ENCODE data around the gene KRTAP10-3.

Gene KRTAP10-3

GRCh38 chr21:44525391-44526095 is 33.1 kb downstream of the KRTAP10-3 start:
- no peak for TF ChIP-seq CTCF (IDR thresholded peaks at IDR 0.05; ENCODE audit: low read depth, low read length, missing control alignments)
- H3K4me3 ChIP-seq (ENCODE audit: low read depth, low read length) = no peak overlapping the region
- DNase-seq (ENCODE audit: low read depth) = no peak

DNA sequence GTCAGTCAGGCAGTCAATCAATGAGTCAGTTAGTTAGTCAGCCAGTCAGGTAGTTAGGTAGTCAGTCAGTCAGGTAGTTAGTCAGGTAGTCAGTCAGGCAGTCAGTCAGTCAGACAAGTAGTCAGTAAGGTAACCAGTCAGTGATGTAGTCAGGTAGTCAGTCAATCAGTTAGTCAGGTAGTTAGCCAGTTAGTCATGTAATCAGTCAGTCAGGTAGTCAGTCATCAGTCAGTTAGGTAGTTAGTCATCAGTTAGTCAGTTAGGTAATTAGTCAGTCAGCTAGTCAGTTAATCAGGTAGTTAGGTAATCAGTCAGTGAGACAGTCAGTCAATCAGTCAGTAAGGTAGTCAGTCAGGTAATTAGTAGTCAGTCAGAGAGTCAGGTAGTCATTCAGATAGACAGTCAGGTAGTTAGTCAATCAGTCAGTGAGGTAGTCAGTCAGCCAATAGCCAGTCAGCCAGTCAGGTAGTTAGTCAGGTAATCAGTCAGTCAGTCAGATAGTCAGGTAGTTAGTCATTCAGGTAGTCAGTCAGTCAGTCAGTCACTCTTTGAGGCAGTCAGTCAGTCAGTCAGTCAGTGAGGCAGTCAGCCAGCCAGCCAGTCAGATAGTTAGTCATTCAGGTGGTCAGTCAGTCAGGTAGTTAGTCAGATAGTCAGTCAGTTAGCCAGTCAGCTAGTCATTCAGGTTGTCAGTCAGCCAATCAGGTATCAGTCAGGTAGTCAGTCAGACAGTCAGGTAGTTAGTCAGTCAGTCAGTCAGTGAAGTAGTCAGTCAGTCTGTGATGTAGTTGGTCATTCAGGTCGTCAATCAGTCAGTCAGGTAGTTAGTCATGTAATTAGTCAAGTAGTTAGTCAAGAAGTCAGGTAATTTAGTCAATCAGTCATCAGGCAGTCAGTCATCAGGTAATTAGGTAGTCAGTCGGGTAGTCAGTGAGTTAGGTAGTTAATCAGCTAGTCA is 33.9 kb downstream of the KRTAP10-3 start:
- DNase-seq (ENCODE audit: low read depth) = no peak
- no peak for TF ChIP-seq CTCF (IDR thresholded peaks at IDR 0.05; ENCODE audit: low read depth, low read length, missing control alignments)
- no peak overlapping the region for H3K4me3 ChIP-seq (ENCODE audit: low read depth, low read length)

- H3K4me3 ChIP-seq (ENCODE audit: low read depth, low read length) = no peak overlapping the region
- no peak for DNase-seq (ENCODE audit: low read depth)
- TF ChIP-seq CTCF (IDR thresholded peaks at IDR 0.05; ENCODE audit: low read depth, low read length, missing control alignments) = no peak
Observed at GRCh38 chr21:44523567-44524413, 34.8 kb downstream of the KRTAP10-3 start.

DNA sequence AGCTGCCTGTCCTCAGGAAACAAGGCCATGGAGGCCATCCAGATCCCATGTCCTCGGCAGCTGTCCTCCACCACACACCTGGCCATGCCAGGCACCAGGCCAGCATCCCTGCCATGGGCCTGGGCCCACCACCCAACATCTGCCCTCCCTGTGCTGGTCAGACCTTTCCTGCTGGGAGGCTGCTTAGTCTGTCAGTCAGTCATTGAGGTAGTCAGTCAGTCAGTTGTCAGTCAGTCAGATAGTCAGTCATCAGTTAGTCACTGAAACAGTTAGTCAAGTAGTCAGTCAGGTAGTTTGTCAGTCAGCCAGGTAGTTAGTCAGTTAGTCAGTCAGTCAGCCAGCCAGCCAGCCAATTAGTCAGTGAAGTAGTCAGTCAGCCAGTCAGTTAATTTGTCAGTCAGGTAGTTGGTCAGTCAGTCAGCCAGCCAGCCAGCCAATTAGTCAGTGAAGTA is 35.8 kb downstream of the KRTAP10-3 start:
- TF ChIP-seq CTCF (IDR thresholded peaks at IDR 0.05; ENCODE audit: low read depth, low read length, missing control alignments) = no peak
- H3K4me3 ChIP-seq (ENCODE audit: low read depth, low read length) = no peak overlapping the region
- DNase-seq (ENCODE audit: low read depth) = no peak

DNA sequence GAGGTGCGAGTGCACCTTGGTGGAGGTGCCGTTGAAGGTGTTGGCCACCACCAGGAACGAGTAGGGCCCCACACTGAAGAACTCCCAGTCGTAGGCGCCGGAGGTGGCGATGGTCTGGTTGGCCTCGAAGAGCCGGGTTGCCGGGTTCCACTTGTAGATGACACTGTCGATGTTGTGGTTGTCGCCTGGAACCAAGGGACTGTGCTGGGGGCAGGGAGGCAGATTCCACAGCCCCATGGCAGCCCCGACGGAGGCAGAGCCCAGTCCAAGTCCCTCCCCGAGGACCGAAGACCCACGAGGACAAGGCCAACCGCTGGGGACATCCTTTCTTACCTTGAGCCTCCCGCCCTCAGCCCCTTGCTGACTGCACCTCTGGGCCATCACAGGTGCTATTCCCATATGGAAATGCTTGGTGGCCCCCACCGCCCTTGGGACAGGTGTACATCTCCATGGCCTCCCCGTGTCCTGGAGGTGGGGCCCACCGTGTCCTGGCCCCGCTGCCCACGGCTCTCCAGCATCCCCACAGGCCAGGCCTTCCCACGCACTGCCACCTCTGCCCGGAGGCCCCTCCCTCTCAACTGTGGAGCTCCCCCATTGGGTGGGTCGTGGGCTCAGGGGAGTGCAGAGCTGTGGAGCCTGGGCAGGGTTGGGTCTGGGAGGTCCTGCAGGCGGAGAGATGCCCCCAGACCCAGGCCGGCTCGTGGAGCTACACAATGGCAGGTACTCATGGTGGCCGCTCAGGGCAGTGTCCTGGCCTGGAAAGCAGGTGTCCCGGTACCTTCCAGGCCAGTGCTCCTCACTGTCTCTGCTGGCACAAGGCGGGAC is 36.5 kb downstream of the KRTAP10-3 start:
- H3K4me3 ChIP-seq (ENCODE audit: low read depth, low read length) = no peak overlapping the region
- TF ChIP-seq CTCF (IDR thresholded peaks at IDR 0.05; ENCODE audit: low read depth, low read length, missing control alignments) = no peak
- no peak for DNase-seq (ENCODE audit: low read depth)

Measured in GM12864 (cell line).